Amygdala (tissue), 56 donors: ENCODE data around the gene ANXA8L1.
A peak's percentile ranks its signal among the peaks of the same experiment; 100 is the strongest.
"Not testable (repeated sequence)": the region's sequence is repeated elsewhere in the genome, so short reads cannot be mapped to it uniquely, and the experiment has no call there.

Source experiments
- DNase-seq, 56 donors: peaks; one replicate each; lab custom pipeline; 2025; lab: John Stamatoyannopoulos, UW

The ANXA8L1 gene

GRCh38 chr10:46396441-46397279, 21.1 kb downstream of the ANXA8L1 start:
- not testable (repeated sequence) for DNase-seq

- not testable (repeated sequence) for DNase-seq
Observed at GRCh38 chr10:46397767-46398166, 22.2 kb downstream of the ANXA8L1 start.

DNA sequence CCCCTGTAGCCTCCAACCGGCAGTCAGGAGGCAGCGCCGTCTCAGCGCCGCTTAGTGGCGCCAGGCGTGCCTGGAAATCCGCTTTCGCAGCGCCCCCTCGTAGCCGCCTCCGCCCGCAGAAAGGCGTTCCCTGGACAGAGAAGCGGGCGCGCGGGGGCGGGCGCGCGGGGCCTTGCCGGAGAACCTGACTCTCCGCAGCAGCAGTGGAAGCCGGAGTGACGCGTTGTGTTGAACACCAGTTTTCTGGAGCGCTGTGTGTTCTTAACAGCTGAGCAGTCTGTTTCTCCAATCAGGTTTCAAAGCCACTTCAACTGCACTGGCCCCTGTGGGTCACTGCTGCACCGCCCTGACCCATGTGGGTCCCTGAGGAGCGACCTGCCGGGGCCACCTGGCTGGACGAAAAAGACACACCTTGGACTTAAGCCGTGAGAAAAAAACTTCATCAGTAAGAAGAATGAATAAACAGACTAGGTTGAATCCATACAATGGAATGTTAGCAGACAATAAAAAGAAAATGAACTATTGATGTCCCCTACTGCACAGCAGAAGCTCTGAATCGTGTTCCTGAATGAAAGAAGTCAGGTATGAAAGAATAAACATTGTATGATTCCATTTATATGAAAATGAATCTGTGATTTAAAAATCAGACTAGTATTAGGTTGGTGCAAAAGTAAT, 22.8 kb downstream of the ANXA8L1 start:
- peak in 4 of 56 donors; percentile 3 to 43 (median 14) for DNase-seq

DNA sequence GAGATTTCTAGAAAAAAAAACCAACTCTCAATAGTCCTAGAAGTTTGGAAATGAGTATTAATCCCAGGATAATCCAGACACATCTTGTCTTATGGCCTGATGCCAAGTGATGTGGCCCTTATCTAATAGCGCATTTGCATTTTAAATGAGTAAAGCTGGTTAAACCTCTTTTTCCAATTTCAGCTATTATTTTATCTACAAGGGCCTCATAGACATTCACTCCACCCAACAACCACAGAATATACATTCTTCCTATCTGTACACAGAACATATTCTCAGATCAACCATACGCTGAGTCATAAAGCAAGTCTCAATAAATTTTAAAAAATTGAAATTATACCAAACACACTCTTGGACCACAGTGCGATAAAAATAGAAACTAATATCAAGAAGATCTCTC, 34.0 kb downstream of the ANXA8L1 start:
- DNase-seq = not testable (repeated sequence)

DNA sequence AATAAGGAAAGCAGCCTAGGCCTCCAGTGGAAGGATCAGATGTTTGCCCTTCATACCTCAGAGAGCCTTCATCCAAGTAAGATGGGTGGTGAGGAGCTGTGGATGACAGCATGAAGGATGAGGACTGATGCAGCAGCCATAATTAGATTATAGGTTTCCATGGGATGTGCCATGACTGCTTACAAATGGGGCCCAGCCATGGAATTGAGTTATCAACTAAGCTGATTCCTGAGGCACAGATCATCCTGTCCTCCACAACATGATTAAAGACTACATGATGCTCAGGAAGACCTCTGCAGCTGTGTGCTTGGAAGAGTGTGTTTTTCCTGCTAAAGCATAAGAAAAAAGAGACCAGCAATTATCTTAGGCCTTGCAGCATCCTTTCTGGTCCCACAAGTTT, 35.5 kb downstream of the ANXA8L1 start:
- DNase-seq = not testable (repeated sequence)

DNA sequence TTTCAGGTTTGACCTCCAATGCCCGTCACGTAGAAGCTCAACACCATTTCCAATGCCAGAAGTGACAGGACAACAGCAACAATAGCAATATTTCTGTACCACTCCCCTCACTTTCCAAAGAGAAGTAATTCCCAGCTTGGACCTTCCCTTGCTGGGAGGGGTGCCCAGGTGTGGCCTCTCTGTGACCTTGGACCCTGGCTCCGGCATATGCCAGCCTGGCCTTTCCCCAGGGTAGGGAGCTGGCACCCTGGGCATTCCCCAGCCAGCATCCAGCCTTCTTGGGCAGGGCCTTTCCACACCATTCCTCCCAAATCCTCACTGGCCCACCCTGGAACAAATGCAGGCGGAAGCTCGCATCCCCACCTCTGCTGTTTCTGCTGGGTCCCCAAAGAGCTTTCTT, 37.1 kb downstream of the ANXA8L1 start:
- DNase-seq = not testable (repeated sequence)

- not testable (repeated sequence) for DNase-seq
Observed at GRCh38 chr10:46415291-46415690, 39.7 kb downstream of the ANXA8L1 start.

GRCh38 chr10:46418283-46418682, 42.7 kb downstream of the ANXA8L1 start:
- not testable (repeated sequence) for DNase-seq

DNA sequence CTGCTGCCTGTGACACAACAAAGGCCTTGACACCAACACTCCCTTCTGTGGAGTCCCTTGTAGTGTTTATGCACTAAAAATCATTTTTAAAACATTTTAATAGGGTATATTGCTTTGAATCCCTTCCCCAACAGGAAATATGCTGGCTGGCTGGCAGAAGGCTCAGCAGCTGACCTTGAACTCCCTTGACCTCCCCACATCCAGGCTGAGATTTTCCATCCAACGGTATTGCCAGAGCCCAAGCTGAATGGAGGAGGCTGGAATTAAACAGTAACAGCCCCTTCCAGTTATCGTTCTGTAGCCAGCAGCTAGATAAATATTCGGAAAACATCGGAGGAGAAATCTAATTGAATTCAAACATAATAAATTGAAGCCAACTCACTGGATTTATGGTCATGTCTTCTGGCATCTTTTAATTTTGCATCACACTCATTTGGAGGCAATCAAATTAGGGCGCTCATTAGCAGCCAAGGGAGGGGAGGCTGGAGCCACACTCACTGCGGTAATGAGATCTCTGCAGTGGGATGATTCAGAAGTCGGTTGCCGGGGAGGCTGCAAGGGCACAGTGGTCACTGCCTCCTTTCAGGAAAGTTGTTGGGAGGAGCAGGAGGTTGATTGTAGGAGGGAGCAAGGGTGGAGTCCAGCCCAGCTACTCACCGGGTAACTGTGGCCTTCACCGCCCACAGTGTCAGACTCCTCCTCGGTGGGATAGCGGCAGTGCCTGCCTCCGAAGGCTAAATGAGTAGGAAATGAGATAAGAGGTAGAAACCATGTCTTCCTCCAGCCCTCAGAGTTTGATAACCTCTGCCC, 44.2 kb downstream of the ANXA8L1 start:
- not testable (repeated sequence) for DNase-seq

DNA sequence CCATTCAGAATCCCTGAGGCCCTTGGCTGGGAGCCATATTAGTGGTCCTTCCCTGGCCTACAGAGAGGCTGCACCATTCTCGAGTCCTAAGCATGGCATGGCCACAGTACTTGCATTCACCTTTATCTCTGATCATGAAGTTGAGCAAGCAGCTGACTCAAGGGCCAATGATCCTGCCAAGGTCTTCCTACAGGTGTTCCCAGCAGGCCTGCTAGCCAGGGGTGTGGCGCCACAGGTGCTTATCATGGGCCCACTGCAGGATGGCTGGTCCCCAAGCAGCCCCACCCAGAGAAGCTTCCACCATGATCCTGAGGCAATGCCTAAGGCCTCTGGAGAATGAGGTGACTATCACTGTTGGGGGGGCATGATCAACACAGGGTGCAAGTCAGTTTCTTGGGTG, 48.0 kb downstream of the ANXA8L1 start:
- not testable (repeated sequence) for DNase-seq

GRCh38 chr10:46440942-46441341, 65.4 kb downstream of the ANXA8L1 start:
- not testable (repeated sequence) for DNase-seq
